Right forelimb (tissue), 1 donor: ENCODE measurements around the gene ASPSCR1.
"Not testable (repeated sequence)": the region's sequence is repeated elsewhere in the genome, so short reads cannot be mapped to it uniquely, and the experiment has no call there.

ENCODE experiments used
- DNase-seq: peaks from one replicate; pipeline ENCODE4 v3.0.0-alpha.2; 2018

The ASPSCR1 gene

GRCh38 chr17:82025401-82026107 is 48.1 kb downstream of the ASPSCR1 start:
- DNase-seq = no peak

DNA sequence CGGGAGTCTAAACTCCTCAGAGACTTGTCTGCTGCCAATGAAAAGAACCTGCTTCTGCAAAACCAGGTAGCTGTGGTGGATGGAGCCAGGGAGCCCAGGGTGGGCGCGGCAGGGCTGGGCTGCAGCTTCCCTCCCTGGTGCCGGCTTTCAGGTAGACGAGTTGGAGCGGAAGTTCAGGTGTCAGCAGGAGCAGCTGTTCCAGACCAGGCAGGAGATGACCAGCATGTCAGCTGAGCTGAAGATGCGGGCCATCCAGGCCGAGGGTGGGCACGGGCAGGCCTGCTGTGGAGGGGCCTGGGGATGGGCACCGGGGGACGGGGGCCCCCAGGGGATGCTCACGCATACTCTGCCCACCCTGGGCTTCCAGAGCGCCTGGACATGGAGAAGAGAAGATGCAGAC is 50.8 kb downstream of the ASPSCR1 start:
- no peak for DNase-seq

- DNase-seq = no peak
These were observed 51.5 kb downstream of the ASPSCR1 start for GRCh38 chr17:82028966-82029365.

DNA sequence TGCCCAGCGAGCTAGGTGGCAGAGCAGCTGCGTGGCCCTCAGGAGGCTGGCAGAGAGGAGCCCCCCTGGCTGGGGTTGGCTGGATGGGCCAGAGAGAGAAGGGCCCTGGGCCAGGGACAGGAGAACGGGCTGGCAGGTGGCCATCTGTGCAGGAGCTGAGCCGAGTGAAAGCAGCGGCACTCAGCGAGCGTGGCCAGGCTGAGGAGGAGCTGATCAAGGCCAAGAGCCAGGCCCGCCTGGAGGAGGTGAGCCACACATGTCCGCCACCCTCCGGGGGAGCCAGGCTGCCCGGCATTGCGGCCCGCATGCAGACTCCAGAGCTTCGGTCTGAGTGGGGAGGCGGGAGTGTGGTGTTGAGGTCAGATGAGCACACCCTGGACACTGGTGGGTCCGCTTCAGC is 52.0 kb downstream of the ASPSCR1 start:
- no peak for DNase-seq

GRCh38 chr17:82029990-82030469 is 52.6 kb downstream of the ASPSCR1 start:
- no peak for DNase-seq

GRCh38 chr17:82030470-82031302 is 53.3 kb downstream of the ASPSCR1 start:
- DNase-seq = peak; percentile 91

DNA sequence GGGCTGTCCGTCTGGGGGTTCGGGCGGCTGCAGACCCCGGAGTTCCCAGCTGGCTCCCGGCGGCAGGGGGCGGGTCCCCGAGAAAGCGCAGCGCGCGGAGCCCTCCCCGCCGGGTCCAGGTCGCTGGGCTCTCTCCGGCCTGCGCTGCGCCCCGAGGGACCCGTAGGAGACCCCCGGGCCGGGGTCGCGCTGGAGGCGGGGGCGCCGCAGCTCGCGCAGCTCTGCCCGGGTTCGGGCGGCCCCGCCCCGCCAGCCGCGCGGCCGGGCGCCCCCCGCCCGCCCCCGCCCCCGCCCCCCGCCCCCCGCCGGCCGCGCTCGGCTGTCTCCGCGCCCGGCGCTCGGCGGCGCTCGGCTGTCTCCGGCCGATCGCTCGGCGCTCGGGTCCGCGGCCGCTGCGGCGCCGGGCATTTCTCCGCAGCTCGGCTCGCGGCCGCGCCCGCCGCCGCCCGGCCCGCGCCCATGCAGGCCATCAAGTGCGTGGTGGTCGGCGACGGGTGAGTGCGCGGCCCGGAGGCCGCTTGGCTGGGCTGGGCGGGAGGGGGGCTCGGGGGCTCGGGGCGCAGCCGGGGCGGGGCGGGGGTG is 54.0 kb downstream of the ASPSCR1 start, which contains the start of gene RAC3:
RAC3 (plus strand) TSS at position 376 of the 582 bp plus-strand sequence; CDS start at position 460, 84 bp downstream.
- DNase-seq = no peak

DNA sequence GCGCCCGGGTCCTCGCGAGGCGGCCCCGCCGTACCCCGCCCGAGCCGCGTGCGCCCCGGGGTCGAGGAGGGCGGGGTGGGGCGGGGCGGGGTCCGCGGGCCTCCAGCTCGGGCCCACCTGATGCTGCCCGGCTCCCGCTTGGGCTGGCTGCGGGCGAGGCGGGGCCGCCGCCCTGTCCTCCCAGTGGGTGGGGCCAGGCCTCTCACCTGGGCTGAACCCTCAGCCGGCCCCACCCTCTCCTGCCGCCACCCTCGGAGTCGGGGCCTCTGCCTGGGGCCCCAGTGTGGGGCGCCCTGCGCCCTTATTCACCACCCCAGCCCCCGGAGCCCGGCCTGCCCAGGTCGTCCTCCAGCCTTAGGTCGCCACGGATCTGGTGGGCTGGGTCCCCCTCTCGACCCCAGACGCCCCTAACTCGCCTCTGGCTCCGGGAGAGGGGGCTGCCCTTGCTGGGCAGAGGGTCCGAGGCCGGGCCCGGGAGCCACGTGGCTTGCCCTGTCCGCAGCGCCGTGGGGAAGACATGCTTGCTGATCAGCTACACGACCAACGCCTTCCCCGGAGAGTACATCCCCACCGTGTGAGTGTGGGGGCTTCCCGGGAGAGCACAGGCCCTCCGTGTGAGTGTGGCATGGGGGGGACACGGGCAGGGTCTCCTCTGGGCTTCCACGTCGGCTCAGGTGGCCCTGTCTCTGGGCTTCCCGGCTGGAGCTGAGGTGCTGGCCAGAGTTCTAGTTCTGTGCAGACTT is 54.6 kb downstream of the ASPSCR1 start:
- no peak for DNase-seq

GRCh38 chr17:82033359-82034085 is 56.1 kb downstream of the ASPSCR1 start:
- no peak for DNase-seq

GRCh38 chr17:82034371-82035011 is 57.1 kb downstream of the ASPSCR1 start:
- no peak for DNase-seq

DNA sequence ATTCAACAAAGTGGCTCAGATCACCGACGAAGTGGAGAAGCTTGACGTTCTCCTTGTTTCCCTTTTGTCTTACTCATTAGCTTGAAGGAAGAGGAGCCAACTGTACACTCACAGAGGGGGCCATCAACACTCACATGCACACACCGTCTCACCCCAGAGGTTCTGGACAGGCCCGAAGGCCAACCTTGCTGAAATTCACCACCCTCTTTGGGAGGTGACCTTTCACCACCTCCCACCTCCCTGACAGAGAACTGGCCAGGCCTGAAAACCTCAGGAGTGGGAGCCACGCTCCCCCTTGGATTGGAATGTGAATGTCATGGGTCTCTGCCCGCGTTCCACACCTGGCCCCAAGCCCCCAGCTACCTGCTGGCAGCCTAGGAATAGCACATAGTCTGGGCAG is 58.1 kb downstream of the ASPSCR1 start:
- DNase-seq = no peak

GRCh38 chr17:82035956-82036633 is 58.7 kb downstream of the ASPSCR1 start:
- no peak for DNase-seq

DNA sequence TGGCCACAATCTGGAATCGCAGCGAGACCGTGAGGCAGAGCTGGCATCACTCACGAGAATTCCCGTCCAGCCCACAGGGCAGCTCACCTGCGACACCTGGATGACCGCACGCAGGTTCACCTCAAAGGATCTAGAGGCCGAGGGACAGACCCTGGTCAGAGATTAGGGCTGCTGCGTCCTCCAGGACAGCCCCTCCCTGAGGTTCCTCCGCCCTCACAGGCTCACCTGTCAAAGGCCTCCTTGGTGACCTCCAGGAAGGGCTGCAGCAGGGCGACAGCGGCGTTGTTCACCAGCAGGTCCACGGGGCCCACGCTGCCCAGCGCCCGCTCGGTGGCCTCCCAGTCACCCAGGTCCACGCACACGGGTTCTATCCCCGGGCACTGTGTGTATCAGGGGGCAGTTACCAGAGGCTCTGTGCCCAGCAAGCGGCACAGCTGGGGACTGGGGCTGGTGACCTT is 59.2 kb downstream of the ASPSCR1 start:
- DNase-seq = no peak

DNA sequence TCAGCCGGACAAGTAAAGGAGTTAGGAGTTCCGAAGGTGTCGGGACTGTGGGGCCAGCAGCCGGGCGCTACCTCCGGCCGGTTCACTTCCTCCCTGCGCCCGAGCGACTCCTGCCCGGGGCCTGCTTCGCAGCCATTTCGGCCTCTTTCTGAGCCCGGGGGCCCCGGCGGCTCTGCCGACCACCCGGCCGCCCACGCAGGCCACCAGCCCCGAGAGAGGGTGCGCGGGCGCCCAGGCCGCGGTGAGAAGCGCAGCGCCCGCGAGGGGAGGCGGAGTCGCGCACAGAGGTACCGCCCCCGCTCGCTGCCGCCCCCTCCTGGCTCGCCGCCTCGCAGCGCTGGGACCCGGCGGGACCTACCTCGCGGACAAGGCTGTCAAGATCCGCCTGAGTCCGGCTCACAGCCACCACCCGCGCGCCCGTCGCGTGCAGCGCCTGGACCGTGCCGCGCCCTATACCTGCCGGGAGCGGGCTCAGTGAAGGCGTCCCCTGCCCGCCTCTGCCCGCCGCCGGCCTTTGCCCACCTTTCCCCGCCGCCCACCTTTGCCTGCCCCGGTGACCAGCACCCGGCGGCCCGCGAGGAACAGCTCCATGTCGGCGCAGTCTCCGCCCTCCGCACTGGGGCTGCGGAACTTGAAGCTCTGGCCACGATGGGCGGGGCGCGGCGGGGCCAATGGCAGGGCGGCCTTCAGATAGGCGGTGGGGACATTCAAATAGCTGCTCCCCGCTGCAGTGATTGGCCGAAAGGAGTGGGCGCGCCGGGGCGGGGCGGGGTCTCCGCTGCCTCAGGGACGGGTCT is 59.9 kb downstream of the ASPSCR1 start, which contains the start of gene DCXR:
DCXR (minus strand) TSS at position 606 of the 797 bp plus-strand sequence; CDS start at position 591, 15 bp downstream.
- peak; percentile 96 for DNase-seq

DNA sequence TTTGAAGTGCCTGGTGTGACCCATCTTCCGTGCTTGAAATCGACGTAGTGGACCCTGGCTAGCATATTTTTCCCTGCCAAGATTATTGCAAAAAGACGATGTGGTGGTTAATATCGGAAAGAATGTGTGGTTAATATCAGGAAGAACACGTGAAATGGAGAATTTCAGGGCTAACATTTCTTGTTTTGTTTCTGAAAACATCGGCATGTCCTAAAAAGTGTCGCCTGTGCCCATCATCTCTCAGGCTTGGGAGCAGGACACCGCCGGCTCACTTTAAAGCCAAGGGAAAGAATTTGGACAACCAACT is 60.4 kb downstream of the ASPSCR1 start:
- DNase-seq = no peak

DNA sequence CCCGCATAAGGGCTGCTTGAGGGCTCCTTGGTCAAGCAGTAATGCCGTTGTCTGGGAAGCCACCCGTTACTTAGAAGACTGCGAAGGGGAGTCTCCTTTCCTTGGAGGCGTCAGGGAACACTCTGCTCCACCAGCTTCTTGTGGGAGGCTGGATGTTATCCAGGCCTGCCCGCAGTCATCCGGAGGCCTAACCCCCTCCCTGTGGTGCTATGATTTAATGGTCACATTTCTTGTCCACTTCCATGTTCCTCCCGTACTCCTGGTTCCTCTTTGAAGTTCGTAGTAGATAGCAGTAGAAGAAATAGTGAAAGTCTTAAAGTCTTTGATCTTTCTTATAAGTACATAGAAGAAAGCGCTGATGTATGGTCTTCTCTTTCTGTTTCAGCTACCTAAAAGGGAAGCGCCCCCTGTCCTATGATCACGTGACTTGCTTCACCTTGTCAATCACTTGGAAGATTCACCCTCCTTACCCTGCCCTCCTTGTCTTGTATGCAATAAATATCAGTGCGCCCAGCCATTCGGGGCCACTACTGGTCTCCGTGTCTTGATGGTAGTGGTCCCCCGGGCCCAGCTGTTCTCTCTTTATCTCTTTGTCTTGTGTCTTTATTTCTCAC is 61.5 kb downstream of the ASPSCR1 start:
- DNase-seq = not testable (repeated sequence)

GRCh38 chr17:82039695-82040299 is 62.4 kb downstream of the ASPSCR1 start:
- DNase-seq = no peak

DNA sequence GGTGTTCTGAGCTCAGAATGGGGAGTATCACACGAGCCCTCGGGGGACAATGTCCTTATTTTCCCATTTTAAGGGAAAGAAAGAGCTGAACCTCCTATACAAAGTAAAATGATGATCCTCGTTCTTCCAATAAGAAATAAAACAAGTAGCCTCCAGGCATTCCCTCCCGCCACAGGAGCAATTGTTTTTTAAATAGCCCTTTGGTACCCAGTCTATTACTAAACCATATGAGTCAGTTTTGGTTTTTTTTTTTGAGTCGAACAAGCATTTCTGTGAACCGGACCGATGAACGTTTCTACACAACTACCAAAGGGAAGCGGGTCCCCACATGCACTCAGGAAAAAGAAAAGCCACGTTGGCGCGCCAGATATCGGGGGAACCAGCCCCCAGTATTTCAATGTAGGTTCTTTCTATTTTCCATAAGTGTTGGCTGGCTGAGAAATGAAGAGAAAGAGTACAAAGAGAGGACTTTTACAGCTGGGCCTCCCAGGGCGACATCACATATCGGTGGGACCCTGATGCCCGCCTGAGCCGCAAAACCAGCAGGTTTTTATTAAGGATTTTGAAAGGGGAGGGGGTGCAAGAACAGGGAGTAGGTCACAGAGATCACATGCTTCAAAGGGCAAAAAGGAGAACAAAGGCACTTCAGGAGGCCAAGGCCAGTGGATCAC is 63.9 kb downstream of the ASPSCR1 start:
- DNase-seq = no peak

GRCh38 chr17:82042649-82043048 is 65.2 kb downstream of the ASPSCR1 start:
- no peak for DNase-seq
